Measurements from ENCODE around the gene ZGRF1.
"Not testable (repeated sequence)": the region's sequence is repeated elsewhere in the genome, so short reads cannot be mapped to it uniquely, and the experiment has no call there.

ZGRF1 gene

DNA sequence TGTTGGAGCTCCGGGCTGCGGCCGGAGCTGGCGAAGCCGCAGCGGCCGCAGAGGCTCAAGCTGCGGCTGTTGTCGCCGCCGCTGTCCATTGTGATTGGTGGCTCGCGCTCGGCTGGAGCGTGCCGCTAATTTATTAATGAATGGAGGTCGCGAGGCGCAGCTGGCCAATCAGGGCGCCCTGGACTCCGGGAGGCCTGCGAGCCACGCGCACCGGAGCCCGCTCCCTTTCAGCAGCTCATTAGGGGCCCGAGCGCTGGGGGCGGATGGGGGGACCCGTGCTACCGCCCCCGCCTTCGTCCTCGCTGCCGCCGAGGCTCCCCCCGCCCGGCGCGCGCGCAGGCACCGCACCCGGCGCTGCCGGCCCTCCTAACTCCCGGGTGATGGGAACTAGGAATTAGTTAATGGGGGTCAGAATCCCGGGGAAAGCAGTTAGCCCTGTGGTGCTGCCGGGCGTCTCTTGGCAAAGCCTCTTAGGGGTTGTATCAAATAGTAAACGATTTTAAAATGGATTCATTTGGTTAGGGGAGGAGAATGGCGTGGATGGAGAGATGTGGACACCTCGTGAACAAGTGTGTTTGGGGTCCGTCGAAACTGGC, 120.1 kb downstream of the ZGRF1 start:
- no peak for DNase-seq

DNA sequence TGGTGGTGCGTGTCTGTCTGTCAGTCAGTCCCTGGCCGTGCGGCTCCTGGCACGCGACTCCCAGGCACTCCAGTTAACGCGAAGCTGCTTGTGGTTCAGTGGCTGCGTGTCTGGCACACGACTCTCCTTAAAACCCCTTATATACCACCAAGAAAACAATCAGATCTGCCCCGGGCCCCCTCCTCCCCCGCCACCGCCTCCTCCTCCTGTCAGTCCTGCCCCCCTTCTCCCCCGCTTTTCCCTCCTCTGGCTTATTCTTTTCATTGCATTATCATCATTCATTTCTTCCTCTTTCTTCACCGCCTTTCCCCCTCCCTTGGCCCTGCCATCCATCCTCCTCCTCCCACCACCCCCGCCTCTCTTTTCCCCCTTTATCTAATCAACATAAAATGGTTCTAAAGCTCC, 120.6 kb downstream of the ZGRF1 start, which contains the start of gene NEUROG2:
TSS of gene NEUROG2 (minus strand) at position 115 of the 405 bp plus-strand sequence. CDS start 705 bp downstream, outside the sequence.
- DNase-seq: no peak

DNA sequence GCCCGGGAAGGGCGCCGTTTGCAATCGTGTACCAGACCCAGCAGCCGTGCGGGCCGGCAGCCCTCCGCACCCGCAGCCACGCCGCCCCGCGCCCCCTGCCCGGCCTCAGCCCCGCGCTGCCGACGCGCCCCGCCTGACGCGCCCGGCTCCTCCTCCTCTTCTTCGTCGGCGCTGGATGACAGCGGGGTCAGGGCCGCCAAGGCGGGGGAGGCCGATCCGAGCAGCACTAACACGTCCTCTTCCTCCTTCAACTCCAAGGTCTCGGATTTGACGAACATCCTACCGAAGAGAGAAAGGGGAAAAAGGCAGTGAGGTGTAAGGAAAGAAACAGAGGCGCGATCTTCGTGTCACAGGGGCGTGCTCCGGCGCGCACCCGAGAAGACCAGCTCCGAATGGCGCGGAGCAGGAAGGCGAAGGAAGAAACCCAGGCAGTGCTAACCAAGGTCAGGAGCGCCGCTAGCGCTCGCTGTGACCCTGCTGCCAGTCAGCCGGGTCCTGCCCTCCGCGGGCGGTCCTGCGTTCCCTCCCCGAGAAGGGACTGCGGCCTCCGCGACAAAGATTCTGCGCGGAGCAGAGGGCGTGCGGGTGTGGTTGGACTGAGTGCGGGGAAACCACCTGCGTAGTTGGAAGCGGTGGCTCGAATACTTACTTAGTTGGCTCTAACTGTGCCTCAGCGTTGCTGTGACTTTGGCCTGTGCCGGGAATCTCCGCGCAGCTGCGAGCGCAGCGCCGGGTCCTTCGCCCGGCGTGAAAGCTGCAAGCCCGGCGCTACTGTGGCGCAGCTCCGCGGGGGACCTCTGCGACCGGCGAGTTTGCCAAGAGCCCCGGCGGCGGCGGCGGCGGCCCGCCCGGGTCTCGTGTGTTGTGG, 121.3 kb downstream of the ZGRF1 start:
- DNase-seq: no peak

GRCh38 chr4:112514647-112515197, 122.0 kb downstream of the ZGRF1 start:
- no peak for DNase-seq

- DNase-seq: no peak
Measured at GRCh38 chr4:112513971-112514646, 122.6 kb downstream of the ZGRF1 start.

DNA sequence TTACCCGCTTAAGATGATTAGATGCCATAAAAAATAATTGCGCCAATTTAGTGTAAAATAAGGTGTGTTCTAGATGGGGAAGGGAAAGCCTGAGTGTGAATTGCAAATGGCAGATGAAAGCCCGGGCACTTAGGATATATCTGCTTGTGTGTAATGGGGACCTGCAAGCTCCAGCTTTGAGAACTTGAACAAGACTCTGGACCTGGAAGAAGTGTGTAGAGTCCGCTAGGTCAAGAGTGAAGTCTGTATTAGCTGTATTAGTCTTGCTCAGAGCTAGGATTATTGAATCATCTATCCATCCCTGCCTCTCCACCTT, 124.9 kb downstream of the ZGRF1 start:
- no peak for DNase-seq

- no peak for DNase-seq
Measured at GRCh38 chr4:112511093-112511802, 125.5 kb downstream of the ZGRF1 start.

DNA sequence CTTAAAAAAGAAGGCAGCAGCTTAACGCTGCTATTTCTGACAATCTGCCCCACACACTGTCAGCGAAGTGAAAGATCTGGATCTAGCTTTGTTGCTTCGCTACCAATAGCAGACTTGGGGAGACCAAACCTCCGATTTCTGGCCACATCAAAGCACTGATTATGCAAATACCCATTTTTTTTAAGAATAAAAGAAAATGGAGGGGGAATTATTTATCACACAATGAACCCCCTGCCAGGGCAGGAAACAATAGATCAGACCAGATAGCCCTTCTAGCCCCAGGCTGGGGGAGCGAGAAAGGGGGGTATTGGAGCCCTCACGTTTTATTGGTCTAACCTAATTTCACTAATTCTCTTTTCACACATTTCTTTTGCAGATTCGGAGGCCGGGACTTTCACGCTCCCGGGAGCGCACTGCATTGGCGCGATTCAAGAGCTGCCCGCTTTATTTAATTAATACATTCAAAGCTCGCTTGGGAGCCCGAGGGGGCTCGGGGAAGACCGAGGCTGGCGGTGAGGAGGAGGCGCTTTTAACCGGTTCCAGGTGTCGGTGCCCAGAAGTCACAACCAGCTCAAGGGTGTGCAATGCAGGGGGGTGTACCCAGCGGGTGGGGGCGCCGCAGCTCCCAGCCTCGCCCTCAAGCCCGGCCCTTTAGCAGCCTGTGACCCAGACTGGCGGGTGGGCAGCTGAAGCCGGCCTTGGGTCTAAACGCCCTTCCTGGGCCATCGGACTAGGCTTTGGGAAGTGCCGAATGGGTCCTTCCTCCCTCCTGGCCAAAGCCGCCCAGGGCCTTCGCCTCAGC, 126.2 kb downstream of the ZGRF1 start:
- no peak for DNase-seq

DNA sequence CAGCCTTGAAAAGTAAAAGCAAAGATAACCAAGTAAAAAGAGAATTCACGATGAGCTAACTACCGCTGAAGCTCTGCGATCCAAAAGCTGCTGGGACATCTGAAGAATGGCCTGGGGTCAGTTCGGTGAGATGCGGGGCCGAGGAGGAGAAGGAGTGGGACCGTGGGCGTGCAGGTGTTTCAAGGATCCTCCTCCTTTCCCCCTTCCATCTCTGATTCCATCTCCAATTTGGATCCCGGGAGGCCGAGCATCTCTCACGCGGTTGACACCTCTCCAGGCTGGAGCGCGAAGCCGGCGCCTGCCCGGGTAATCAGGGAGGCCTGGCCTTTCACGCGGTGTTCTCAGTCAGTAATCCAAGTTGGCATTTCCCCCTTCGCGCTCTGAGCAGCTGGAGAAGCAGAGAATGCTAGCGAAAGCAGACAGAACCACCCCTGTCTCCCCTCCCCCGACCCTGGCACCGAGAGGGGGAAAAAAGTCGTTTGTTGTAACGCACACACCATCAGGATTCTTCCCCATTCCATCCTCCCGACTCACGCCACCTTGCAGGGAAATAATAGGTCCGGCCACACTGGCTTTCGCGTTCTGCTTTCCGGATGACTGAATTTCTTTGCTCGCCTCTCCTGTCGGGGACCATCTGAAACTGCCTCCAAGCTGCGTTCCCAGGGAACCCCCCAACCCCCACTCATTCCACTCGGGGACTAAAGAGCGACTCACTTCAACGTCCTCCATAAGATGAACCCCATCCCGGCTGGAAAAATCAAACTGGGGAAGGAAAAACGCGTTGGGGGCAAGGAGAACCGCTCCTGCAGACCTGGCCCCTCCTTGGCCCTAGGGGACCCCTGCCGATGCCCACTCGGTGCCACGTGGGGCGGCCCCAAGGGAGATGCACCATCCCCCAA, 127.2 kb downstream of the ZGRF1 start:
- DNase-seq: no peak

DNA sequence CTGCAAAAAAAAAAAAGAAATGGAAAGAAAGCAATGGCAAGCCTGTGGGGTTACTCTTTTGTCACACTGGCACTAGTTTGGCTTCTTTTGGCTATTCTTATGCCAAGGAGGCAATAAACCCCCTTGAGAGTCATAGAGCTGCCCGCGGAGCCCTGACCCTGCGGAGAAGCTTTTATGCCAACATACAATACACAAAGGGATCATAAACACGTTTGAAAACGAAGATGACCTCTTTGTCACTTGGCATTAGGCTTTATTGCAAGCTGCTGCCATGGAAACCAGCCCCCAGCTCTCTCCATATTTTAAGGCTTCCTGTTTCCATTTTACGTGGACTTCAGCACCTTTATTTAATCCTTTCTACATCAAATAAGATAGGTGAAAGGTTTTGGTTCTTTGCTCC, 128.4 kb downstream of the ZGRF1 start:
- DNase-seq: no peak

DNA sequence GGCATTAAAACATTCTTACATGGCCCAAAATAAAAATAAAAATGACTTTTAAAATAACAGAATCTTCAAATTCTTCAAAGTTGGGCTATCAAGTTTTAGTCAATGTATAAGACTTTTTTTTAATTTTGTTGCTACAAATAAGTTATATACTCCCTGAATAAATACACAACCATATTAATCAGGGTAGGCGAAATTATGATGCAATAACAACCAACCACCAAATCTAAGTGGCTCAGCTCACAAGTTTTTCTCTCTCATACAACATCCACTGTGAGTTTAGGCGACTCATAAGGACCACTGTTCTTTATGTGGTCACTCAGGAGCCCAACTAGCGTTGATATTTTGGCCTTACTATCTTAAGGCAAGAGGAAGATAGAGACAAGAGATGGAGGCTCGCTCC, 131.9 kb downstream of the ZGRF1 start:
- DNase-seq: no peak

- no peak for DNase-seq
Measured at GRCh38 chr4:112502871-112503270, 133.8 kb downstream of the ZGRF1 start.

- no peak for DNase-seq
Measured at GRCh38 chr4:112492321-112492720, 144.4 kb downstream of the ZGRF1 start.

GRCh38 chr4:112490808-112491207, 145.9 kb downstream of the ZGRF1 start:
- DNase-seq: not testable (repeated sequence)
